Upper lobe of left lung (tissue), 6 donors: ENCODE data around the gene MAP3K14. TPM values are rescaled to one million over a fixed set of nuclear protein-coding genes. Genes with fewer than 3 reads are reported as not detected.
"Not testable (repeated sequence)": the region's sequence is repeated elsewhere in the genome, so short reads cannot be mapped to it uniquely, and the experiment has no call there.

Source experiments
- ATAC-seq, 2 donors: fragments of 200-7000 bp; cut with Tn5 transposase; one replicate each; pipeline ENCODE4 v1.9.1; 2022; ENCODE audit warnings: mild to moderate bottlenecking in 2 of 2, moderate library complexity in 2 of 2; ENCODE audit not compliant: low FRiP score in 2 of 2
- DNase-seq, 2 donors: peaks; one replicate each; pipeline ENCODE4 v3.0.0-alpha.2; 2019 to 2020
- H3K27ac ChIP-seq, 4 donors: fragments of 200-600 bp; sonication (generic); one replicate each; pipeline ENCODE4 v1.5.1; 2016 to 2019
- H3K27me3 ChIP-seq, 4 donors: fragments of 200-600 bp; sonication (generic); one replicate each; pipeline ENCODE4 v1.5.1; 2017 to 2019
- H3K36me3 ChIP-seq, 4 donors: fragments of 200-600 bp; sonication (generic); one replicate each; pipeline ENCODE4 v1.5.1; 2016 to 2019
- H3K4me1 ChIP-seq, 4 donors: fragments of 200-600 bp; sonication (generic); one replicate each; pipeline ENCODE4 v1.5.1; 2018 to 2019
- H3K4me3 ChIP-seq, 4 donors: fragments of 200-600 bp; sonication (generic); one replicate each; pipeline ENCODE4 v1.5.1; 2017 to 2019; ENCODE audit warnings: mild to moderate bottlenecking in 2 of 4, moderate library complexity in 1 of 4
- H3K9me3 ChIP-seq, 4 donors: fragments of 200-600 bp; sonication (generic); one replicate each; pipeline ENCODE4 v1.5.1; 2018 to 2019
- CTCF ChIP-seq, 6 experiments: fragments of 450-650 bp in 4 of 6; fragments of 200-600 bp in 2 of 6; sonication (generic) in 2 of 6; IDR thresholded peaks; one replicate each; pipeline ENCODE4 v1.5.1; 2016 to 2019; ENCODE audit warnings: antibody characterized with exemption in 6 of 6
- EP300 ChIP-seq, 4 donors: sonication (generic); formaldehyde crosslinking; IDR thresholded peaks; one replicate each; pipeline ENCODE4 v1.5.1; 2017; ENCODE audit warnings: antibody characterized with exemption in 4 of 4, control low read depth in 2 of 4
- POLR2A ChIP-seq, 4 donors: fragments of 450-650 bp; IDR thresholded peaks; one replicate each; pipeline ENCODE4 v1.5.1; 2016 to 2017; ENCODE audit warnings: antibody characterized with exemption in 4 of 4, mild to moderate bottlenecking in 2 of 4
- POLR2AphosphoS5 ChIP-seq, 2 donors: sonication (generic); formaldehyde crosslinking; IDR thresholded peaks; one replicate each; pipeline ENCODE4 v1.5.1; 2017; ENCODE audit warnings: antibody characterized with exemption in 2 of 2
- WGBS, 2 donors: methylation state at CpG; one replicate each; pipeline ENCODE4 v1.1.5; 2017 to 2018; 5-methylcytosine and 5-hydroxymethylcytosine counted together
- total RNA-seq, 6 donors: library from RNA; depleted of rRNA in 4 of 6; stranded (reverse); fragments of >200 nt in 4 of 6; gene quantifications; one replicate each; pipeline versions ENCODE4 v1.1.0 to v1.2.1, GENCODE V29; 2016 to 2021
- donor health status: DM: no; HTN: no; CAD: no; lungs with moderate emphysema.
- donor health status: DM: no; HTN: yes; CAD: no; lungs with severe emphysema.

The MAP3K14 gene
- total RNA-seq, 6 donors from 2014 or later = 11.4 to 17.8 (median 13.5) TPM

- Histone ChIP-seq H3K27me3 (no peaks in the 10 kb centered on the region), H3K4me3 (no peak overlapping the region), H3K27ac (peak overlapping the region; percentile 42 to 69 (median 48)), H3K9me3 (no peaks in the 10 kb centered on the region), H3K4me1 (peaks cover 3 to 20% (median 14%) of the 10 kb centered on the region in 4 donors), H3K36me3 (no peaks in the 10 kb centered on the region)
- no peak for DNase-seq
- ATAC-seq = peak in 1 of 2 donors; percentile 23
- WGBS, 2 donors = 61 to 77% methylated on average over 3 of the region's 3 CpGs
- TF ChIP-seq CTCF (IDR thresholded peaks at IDR 0.05) (no peak), POLR2A (IDR thresholded peaks at IDR 0.05) (no peak), POLR2AphosphoS5 (IDR thresholded peaks at IDR 0.05) (no peak), EP300 (IDR thresholded peaks at IDR 0.05) (no peak)
These were observed 28.4 kb upstream of the MAP3K14 start for GRCh38 chr17:45345246-45345553.

GRCh38 chr17:45343967-45344664, 27.3 kb upstream of the MAP3K14 start:
- 95 to 98% methylated on average over 9 to 10 of the region's 10 CpGs for WGBS, 2 donors
- not testable (repeated sequence) for H3K36me3 ChIP-seq, H3K4me3 ChIP-seq, H3K27ac ChIP-seq, DNase-seq, H3K9me3 ChIP-seq, ATAC-seq, H3K27me3 ChIP-seq
- peaks cover 6 to 20% (median 14%) of the 10 kb centered on the region in 4 donors for H3K4me1 ChIP-seq

- no peaks in the 10 kb centered on the region for H3K27me3 ChIP-seq
- H3K4me1 ChIP-seq = peaks cover 14 to 27% (median 19%) of the 10 kb centered on the region in 4 donors
- no peaks in the 10 kb centered on the region for H3K36me3 ChIP-seq
- no peak overlapping the region for H3K27ac ChIP-seq
- no peak for TF ChIP-seq CTCF (IDR thresholded peaks at IDR 0.05)
- no peak for TF ChIP-seq POLR2A (IDR thresholded peaks at IDR 0.05)
- TF ChIP-seq EP300 (IDR thresholded peaks at IDR 0.05) = no peak
- no peak for TF ChIP-seq POLR2AphosphoS5 (IDR thresholded peaks at IDR 0.05)
- DNase-seq = no peak
- no peaks in the 10 kb centered on the region for H3K9me3 ChIP-seq
- ATAC-seq = no peak
- WGBS, 2 donors = 90 to 95% methylated on average over 3 to 4 of the region's 4 CpGs
- H3K4me3 ChIP-seq = no peak overlapping the region
These were observed 26.2 kb upstream of the MAP3K14 start for GRCh38 chr17:45342871-45343526.

- no peak for DNase-seq
- no peak for ATAC-seq
- Histone ChIP-seq H3K9me3 (no peaks in the 10 kb centered on the region), H3K4me1 (peaks cover 18 to 29% (median 20%) of the 10 kb centered on the region in 4 donors), H3K4me3 (no peak overlapping the region), H3K27me3 (no peaks in the 10 kb centered on the region), H3K36me3 (no peaks in the 10 kb centered on the region), H3K27ac (peak overlapping the region in 3 of 4 donors; percentile 61 to 92 (median 84))
- TF ChIP-seq EP300 (IDR thresholded peaks at IDR 0.05) (no peak), CTCF (IDR thresholded peaks at IDR 0.05) (no peak), POLR2AphosphoS5 (IDR thresholded peaks at IDR 0.05) (no peak), POLR2A (IDR thresholded peaks at IDR 0.05) (no peak)
- 93 to 94% methylated on average over 11 of the region's 11 CpGs for WGBS, 2 donors
These were observed 25.5 kb upstream of the MAP3K14 start for GRCh38 chr17:45342306-45342705.

- ATAC-seq (peak; percentile 3 to 34), DNase-seq (peak; percentile 44 to 63)
- TF ChIP-seq POLR2AphosphoS5 (IDR thresholded peaks at IDR 0.05) (peak in 1 of 2 donors; percentile 28), CTCF (IDR thresholded peaks at IDR 0.05) (no peak), POLR2A (IDR thresholded peaks at IDR 0.05) (no peak), EP300 (IDR thresholded peaks at IDR 0.05) (no peak)
- H3K27me3 ChIP-seq = no peaks in the 10 kb centered on the region
- H3K4me1 ChIP-seq = peaks cover 15 to 29% (median 19%) of the 10 kb centered on the region in 4 donors
- H3K36me3 ChIP-seq = no peaks in the 10 kb centered on the region
- H3K27ac ChIP-seq = peak overlapping the region; percentile 20 to 92 (median 72)
- H3K9me3 ChIP-seq = no peaks in the 10 kb centered on the region
- no peak overlapping the region for H3K4me3 ChIP-seq
- 49 to 50% methylated on average over 8 to 14 of the region's 14 CpGs for WGBS, 2 donors
These were observed 24.8 kb upstream of the MAP3K14 start for GRCh38 chr17:45341533-45342158.
